CD4-positive, alpha-beta T cell treated with Interleukin-6 for 4 hours (primary cell): ENCODE data around the gene RNF43.
"Not testable (repeated sequence)": the region's sequence is repeated elsewhere in the genome, so short reads cannot be mapped to it uniquely, and the experiment has no call there.

ENCODE experiments used
- DNase-seq: peaks from one replicate; pipeline ENCODE4 v3.0.0-alpha.2; 2020; ENCODE audit warnings: mixed read lengths

The RNF43 gene

DNA sequence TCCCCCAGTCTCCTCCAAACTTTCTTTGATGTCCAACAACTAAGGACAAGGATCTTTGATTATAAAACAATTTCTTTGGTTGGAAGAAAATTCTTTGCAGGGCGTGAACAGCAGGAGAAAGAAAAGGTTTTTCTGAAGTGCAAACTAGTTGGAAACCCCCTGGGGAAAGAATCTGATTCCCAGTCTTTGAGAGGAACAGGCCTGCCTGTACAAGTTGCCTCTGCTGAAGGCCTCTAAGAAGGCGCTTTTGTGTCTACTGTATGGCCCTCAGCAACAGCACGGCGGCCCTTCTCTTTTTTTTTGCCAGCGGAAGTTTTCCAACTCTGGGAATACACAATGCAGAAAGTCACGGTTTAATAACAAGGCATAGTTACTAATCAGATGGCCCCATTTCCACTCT is 14.0 kb downstream of the RNF43 start:
- no peak for DNase-seq

DNA sequence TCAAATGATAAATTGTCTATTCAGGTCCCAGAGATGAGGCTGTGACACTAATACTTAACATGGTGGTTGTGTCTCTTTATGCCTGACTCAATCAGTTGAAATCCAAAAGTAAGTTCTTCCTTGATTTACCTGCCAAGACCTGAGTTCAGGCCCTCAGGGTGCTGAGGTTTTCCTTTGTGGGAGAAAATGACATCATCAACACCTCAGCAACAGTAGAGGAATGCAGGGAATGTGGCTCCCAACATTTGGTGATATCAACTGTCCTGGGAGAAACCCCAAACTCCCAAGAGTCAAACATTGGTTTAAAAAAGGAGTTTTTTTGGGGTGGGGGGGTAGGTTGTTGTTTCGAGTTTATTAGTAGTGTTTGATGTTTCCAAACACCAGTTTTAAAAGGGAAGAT is 14.7 kb downstream of the RNF43 start:
- no peak for DNase-seq

DNA sequence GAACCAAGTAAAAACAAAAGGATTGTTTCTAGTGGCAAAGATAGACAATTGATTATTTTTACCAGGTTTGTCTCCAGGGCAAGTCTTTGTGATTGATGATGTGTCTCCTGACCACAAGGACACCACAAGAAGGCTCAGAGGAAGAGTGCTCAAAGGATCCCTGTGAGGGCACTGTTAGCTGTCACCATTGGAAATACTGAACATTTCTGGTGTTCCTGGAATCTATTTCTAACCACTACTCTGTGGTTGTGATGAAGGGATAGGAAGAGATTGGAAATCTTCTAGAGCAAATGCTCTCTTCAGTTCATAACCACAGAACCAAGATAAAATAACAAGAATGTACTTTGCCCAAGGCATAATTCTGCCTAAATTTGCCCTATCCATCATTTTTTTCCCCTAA is 15.3 kb downstream of the RNF43 start:
- DNase-seq: no peak

DNA sequence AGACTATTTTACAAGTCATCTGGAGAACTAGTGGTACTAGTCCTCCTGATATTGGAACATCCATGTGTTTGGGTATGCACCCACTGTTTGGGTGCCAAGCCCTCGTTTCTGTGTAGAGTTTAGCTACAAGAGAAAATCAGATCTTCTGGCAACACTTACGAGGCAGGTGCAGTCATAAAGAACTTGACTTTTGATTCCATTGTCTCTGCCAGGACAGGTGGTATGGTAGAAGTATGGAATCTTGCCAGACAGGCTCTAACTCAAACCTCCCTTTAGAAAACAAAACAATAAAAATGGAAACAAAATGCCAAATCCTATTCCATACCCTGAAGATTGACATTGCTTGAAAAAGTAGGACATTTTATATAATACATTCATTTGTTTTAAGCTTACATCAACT is 16.0 kb downstream of the RNF43 start:
- no peak for DNase-seq

DNA sequence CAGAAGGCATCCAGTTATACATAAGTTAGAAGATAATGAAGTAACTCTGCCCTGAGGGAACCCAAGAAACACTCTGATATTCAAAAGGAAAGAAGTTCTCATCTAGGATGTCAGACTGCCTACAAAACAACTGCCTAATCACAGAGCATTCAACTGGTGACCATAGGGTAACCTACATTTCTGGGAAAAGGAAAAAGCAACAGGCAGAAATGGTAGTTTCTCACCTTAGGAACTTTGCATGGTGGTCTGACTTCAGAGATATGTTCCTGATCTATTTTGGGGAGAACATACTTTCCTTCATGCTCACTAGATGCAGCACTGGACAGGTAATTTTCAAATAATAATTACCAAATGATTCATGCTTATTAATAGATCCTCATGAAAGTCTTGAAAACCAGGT is 16.5 kb downstream of the RNF43 start:
- DNase-seq: no peak

DNA sequence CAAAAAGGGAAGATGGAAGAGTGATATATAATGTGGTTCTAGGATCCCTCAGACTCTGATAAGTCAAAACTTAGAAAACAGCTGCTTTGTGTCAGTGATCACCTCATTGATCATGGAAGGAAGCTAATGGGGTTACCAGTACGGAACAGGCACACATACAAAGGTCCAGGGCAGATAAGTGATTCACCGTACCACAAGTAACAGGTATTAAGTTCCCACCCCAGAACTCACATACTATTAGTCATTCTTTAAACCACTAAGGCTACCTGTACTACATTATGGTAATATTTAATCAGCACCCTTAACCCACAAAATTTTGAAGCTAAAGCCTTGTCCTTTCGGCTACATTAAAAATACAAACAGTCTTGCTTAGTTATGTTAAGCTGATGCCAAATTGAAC is 17.4 kb downstream of the RNF43 start:
- DNase-seq: no peak

DNA sequence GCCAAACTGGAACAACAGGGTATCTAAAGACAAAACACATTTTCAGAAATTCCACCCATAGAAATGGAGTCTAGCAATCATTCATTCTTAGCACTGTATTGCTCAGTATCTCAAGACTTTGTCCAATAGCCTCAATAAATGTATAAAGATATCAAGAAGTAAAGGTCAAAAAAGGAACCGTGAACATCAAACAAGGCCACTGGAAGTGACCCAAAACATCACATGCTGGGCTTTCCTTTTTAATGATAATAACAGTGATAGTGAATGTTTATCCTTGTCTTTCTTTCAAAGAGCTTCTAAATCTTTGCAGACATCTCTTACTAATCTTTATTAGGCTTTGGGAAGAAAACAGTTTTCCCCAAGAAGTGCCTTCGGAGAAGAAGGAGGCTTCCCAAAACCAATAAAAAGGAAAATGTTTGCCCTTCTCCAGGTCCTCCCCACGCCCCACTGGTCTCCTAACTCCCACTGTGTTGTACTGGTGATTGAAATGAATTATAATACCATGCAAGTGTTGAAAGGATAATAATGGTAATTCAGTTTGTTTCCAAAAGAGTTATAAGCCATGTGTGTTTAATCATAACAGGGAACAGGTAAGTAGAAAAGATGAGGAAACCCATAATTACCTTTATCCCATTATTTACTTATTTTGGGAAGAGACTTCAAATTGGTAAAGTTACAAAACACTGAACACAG is 18.6 kb downstream of the RNF43 start:
- DNase-seq: no peak

DNA sequence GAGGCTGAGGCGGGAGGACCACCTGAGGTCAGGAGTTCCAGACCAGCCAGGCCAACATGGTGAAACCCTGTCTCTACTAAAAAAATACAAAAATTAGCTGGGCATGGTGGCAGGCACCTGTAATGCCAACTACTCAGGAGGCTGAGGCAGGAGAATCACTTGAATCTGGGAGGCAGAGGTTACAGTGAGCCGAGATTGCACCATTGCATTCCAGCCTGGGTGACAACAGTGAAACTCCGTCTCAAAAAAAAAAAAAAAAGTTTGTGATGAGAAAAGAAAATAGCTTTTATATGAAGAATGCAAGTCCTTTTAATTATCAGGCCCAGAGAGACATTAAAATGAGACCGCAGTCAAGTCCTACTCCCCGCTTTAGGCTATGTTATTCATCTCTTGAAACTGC is 19.9 kb downstream of the RNF43 start:
- DNase-seq: not testable (repeated sequence)

DNA sequence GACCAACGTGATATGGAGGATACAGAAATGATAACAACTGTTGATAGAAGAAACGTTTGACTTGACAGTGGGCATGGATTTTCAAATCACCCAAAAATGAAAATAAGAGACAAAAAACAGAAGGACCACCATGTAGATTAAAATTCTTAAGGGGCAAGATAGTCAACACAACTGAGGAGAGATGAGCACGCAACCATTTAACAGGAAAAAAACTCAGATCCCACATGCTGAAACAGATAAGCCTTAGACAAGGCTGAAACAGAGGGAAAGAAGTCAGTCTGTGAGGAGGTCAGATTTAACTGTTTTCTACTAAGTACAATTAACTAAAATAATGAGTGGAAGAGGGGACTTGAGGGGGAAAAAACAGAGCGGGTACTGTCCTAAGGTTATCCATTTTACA is 21.2 kb downstream of the RNF43 start:
- DNase-seq: no peak

DNA sequence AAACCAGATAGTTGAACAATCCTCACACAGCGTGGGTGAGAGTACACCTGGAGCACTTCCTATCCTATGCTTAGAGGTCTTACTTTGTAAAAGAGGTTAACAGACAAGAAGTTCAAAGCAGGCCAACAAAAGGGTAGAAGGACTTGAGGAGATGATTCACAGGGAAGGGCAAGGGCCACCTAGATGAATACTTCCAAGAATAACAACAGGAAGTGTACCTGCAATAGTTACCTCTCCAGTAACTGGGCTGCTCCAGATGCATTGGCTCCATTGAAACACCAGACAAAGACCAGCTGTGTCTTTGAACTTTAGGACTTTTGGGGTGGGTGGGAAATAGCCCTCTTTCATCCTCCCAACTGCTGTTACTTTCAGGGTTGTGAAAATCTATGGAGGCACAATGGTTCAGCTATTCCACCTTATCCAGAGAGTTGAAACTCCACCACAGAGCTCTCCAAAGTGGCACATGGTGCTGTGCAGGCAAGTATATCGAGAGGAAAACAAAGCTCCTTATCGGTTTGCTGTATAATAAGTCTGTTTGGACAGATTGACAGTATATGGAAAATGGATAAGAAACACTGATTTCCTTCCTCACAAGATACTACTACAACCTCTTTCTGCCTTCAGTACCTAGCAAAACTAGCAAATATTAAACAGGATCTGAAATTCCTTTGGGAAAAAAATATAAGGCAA is 22.7 kb downstream of the RNF43 start:
- DNase-seq: no peak

DNA sequence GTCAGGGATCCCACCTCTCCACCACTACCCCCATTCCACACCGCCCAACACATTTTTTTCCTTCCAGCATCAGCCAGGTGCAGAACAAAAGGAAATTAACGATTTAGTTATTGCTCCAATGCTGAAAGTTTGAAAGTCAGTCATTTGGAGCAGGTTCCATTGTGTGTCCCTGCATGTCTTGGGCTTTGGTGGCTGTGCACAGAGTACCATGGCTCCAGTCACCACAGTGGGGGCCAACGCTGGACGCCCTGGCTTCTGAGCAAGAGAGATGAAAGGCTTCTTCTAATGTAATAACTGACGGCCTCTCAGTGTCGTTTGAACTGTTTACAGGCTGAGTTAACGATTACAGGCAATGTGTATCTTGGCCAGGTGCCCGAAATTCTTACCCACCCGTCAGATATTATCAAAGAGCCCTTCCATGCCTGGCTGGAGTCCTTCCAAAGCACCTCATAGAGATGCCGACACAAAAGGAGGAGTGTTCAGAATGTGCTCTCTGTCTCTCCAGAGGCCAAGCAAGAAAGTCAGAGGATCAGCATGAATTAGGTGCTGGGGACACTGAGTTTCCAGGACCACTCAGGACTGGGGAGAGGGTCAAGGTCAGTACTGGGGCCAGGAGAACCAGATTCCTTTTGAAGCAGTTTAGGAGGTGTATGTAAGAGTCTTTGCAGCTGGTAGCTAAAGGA is 25.9 kb downstream of the RNF43 start:
- no peak for DNase-seq

DNA sequence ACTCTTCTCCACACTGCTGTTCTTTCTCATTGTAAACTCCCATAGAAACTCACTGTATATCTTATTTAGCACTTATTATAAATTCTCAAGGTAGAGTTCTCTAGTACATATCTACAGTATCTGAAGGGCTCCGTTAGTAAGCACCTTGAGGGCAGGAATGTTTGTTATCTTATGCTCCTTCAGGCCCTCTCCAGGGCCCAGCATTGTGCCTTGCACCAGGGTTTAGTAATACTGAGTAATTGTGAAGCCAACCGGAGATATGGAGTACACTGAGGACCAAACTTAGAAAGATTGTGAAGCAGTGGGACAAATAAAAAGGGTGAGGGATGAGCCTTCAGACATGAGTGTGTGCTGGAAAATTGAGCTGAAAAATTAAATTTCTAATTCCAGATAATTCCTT is 26.4 kb downstream of the RNF43 start:
- DNase-seq: no peak

DNA sequence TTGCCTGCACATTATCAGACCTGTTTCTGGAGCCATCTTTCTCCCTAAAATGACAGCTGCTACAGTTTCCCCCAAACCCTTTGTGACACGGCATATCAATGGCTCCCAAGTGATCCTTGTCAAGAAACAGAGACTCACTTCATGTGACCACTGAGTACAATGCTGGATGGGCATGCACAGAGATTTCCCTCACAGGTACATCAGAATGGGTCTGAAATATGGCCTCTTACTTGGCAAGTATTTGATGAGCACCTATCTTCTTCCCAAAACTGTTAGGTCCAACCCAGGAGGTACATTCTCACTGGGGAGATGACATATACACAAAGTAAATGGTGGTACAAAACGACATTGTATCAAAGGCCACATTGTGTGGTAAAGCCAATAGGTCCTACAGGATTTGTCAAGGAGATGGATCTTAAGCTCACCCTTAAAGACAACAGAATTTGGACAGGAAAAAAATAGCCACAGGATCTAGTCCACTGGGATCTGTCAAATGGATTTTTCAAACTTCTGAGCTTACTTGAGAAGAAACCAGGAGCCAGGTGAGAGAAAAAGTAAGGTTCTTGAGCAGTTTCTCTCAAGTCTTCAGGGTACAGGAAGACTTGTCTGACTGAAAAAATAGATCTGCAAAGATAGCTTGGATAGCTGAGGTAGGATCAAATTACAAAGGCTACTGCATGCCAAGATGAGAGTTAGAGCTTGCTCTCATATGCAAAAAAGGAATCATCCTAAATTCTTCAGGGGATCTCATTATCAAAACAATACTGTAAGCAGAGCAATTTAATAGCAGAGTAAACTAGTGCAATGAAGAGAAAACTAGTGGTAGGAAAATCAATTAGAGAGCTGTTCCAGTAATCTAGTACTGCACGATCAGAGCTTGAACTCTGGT is 28.8 kb downstream of the RNF43 start:
- DNase-seq: no peak

DNA sequence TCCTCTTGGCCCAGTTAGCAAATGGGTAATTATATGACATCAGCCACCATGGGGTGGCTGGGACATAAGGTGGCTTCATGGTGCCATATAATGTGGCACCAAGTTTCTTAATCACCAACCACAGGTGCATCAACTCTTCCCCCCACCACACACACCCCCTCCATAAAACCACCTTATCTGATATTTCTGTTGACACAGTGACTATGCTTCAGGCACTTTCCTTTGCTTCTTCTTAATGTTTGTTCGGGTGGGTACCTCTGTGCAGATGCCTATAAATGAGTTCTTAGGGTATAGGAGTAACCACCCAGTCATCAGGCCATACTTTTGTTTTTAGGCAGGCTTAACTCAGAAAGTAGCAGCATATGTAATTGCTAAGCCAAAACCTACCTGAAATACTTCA is 29.5 kb downstream of the RNF43 start:
- no peak for DNase-seq

DNA sequence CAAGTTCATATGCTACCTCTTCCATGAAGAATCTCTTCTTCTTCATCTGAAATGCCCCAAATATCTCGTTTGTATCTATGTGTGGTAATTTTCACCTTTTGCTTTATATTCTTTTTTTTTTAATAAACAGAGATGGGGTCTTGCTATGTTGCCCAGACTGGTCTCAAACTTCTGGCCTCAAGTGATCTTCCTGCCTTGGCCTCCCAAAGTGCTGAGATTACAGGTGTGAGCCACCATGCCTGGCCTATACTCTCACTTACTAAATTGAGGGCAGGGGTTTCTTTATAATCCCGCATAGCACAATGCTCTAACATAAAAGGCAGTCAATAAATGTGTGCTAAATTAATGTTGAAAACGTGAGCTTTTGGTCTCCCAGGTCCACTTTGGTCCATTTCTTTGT is 30.6 kb downstream of the RNF43 start:
- no peak for DNase-seq

DNA sequence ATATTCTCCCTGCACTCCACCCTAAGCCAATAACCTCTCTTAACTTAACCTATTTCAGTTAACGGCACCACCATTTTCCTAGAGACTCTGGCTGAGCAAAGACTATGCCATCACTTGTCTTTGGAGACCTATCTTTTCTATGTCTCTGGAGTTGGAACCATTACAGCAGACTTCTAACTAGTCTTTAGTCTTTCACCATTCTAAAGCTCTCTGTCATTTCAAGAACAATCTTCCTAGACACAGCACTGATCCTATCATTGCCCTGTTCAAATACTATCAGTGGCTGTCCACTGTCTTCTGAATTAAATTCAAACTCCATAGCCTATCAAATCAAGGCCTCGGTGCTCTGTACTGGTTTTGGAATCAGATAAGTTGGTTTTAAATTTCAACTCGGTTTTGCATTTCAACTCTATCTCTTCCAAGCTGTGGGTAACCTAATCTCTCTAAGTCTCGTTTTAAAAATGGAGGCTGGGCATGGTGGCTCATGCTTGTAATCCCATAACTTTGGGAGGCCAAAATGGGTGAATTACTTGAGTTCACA is 31.9 kb downstream of the RNF43 start:
- DNase-seq: no peak

DNA sequence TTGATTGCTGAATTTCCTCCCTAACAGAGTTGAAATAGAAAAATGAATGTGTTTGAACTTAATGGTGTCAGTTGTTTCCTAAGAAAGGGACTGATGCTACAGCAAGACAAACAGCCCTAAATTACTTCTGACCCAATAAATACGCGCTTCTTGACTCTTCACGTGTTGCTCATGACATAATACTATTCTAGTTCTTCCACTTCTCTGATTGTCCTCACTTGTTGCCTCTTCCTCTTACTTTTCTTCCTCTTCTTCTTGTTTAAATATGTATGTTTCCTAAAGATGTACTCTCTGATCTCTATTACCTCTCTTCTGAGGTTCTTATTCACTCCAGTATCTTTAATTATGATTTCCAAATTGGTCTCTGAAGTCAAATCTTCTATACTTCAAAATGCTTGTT is 32.4 kb downstream of the RNF43 start:
- no peak for DNase-seq

DNA sequence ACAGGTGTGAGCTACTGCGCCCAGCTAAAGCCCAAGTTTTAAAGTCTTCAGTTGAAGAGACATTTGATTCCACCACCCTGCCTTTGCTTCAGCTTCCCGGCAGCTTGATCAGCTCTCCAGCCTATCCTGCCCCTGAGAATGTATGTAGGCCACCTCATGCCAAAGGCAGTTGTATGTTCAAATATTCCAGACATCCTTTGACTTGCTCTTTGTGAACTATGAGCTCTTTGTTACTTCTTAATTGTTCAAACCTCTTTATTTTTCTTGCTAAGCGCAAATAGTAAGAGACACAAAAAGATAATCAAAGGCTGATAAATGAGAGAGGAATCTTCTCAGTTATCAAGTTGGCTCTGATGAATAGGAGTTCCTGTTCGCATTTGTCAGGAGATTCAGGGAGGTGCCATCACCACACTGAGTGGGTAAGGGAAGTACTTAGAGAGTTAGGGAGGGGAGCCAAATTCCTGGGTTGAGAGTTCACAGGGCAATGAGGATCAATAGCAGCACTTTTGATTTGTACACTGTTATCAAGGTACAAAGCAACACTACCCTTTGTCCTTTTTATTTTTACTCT is 33.4 kb downstream of the RNF43 start:
- no peak for DNase-seq

DNA sequence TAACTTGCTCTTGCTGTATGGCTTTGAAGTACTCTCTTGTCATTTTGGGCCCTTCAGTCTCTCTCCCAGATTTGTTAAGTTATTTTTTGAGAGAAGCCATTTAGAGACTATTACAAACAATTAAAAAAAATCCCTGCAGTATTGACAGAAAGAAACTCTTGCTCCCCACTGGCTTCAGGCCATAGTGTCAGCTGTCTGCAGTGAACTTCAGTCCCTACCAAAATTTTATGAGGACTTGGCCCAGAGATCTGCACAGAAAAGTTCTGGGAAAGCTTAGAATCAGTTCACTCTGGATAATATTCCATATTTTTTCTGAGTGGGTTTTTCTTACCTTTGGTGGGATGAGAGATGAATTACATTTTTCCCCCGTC is 34.5 kb downstream of the RNF43 start:
- no peak for DNase-seq

DNA sequence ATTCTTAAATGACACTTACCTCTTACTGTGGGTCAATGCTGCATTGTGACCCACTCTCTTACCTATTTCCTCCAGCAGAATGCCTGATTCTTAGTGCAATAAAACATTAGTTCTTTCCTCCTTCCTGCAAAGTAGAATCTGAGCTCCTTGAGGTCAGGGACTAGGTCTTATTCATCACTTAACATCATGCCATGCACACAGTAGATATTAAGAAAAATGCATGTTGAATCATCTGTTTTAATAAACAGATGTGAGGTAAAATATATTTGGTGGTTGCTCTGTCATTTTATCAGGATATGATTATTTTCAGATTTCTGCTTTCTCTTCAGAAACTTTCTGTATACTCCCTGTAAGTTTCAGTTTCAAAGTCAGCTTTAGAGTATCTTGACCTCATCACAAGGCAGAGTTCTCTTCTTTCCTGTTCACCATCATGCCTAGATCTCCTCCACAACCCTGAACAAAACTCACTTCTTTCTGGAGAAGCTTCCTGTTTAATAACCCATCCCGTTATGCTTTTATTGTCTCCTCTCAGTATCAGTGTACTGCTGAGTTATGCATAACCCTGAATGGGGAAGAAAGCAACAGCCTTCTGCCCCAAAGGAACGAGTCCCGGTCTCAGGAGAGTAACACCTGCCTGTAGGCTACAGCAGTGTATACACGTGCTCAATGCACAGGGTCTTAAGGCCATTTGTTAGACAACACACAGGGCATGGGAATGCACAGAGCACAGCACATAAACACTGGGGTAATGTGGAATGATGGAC is 35.0 kb downstream of the RNF43 start:
- DNase-seq: no peak

DNA sequence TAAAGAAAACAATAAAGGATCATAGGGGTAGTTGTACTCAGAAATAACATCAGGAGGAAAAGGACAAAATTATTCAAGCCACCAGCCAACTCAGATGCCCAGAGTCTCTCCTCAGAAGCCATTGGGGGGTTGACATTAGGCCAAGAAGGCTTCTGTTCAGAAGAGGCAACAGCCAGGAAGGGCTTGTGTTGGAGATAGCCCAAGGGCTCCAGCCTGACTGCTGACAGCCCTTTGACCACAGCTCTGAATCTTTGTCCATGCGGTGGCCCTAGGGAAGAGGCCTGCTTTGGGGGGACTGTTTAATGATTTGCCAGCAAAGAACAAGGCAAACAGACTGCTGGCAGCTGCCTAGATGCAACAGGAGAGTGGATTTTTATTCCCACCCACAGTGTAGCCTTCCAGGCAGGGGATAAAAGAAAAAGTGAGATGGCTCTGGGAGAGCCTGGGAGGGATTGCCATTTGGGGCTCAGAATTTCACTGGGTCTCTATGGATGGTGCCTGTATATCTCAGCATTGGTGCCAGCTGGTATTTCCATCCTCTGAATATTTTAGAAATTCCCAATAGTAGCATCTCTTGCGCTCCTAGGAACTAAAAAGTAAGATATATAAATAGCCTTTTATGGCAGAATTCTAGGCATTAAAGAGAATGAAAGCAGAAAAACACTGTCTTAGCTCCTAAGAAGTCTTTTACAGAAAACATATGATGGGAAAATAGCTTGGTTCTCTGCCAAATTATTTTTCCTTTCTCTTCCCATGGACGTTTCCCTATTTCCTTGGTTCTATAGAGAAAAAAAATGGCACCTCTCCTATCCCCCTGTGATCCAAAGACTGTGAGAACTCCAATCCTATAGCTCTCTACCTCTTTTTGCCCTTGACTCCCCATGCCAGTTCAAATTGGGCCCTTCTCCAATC is 36.0 kb downstream of the RNF43 start:
- no peak for DNase-seq
